GM21423 (cell line): ENCODE results near the gene LUZP2.

Experiments used
- ATAC-seq: cut with Tn5 transposase; IDR thresholded peaks from one replicate; pipeline ENCODE4 v1.9.1; 2021; ENCODE audit warnings: mild to moderate bottlenecking, moderate library complexity; ENCODE audit not compliant: unreplicated experiment

The LUZP2 gene

GRCh38 chr11:24628224-24628776, 131.4 kb downstream of the LUZP2 start:
- ATAC-seq, result no peak

- no peak for ATAC-seq
Measured at GRCh38 chr11:24634606-24635160, 137.8 kb downstream of the LUZP2 start.

- ATAC-seq, result no peak
Measured at GRCh38 chr11:24635588-24636290, 138.9 kb downstream of the LUZP2 start.

- ATAC-seq, result no peak
Measured at GRCh38 chr11:24636291-24636629, 139.4 kb downstream of the LUZP2 start.

GRCh38 chr11:24637520-24637919, 140.7 kb downstream of the LUZP2 start:
- no peak for ATAC-seq

DNA sequence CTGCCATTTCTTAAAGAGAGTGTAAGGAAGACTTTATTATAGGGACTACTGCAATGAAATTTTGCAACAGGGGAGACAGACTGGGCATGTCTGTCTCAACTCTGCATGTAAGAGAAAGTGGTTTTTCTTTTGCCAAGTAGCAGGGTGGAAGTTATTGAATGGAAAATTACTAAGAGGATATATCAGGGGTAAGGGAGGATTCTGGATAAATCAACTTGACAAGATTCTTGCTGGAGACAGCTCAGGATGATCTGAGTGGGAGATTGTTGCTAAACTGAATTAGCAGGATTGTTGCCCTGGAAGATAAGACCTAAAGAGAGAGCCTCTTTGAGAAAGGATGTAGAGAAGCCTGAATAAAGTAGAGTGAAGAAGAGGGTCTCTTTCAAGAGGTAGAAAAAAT, 145.8 kb downstream of the LUZP2 start:
- no peak for ATAC-seq

GRCh38 chr11:24645563-24645962, 148.7 kb downstream of the LUZP2 start:
- ATAC-seq, result no peak

- ATAC-seq, result no peak
Measured at GRCh38 chr11:24651873-24652272, 155.0 kb downstream of the LUZP2 start.

DNA sequence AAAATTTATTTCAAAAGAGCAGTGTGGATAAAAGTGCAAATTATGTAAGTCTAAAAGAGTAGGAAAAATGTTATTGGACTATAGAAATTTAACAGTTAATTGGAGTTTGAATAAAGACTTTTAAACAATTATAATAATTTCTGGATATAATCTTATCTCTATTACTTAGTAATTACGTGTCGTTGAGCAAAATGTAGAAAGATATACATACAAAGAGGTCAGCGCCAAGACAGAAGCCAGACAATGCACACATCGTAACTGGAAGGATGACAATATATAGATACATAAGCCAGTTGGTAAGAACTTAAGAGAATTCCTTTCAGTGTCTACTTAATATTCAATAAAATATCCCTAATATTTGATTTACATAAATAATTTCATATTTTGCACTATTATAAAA, 157.0 kb downstream of the LUZP2 start:
- no peak for ATAC-seq

- ATAC-seq, result no peak
Measured at GRCh38 chr11:24661331-24661730, 164.5 kb downstream of the LUZP2 start.

DNA sequence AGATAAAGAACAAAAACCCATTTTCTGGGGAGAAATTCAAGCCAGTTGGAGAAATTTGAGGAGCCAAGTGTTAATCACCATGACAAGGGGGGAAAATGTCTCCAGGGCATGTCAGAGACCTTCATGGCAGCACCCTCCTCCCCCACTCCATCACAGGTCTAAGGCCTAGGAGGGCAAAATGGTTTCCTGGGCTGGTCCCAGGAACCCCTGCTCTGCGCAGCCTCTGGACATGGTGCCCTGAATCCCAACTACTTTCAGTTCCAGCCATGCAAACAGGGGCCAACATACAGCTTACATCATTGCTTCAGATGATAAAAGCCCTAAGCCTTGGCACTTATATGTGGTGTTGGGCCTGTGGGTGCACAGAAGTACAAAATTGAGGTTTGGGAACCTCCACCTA, 167.5 kb downstream of the LUZP2 start:
- no peak for ATAC-seq

DNA sequence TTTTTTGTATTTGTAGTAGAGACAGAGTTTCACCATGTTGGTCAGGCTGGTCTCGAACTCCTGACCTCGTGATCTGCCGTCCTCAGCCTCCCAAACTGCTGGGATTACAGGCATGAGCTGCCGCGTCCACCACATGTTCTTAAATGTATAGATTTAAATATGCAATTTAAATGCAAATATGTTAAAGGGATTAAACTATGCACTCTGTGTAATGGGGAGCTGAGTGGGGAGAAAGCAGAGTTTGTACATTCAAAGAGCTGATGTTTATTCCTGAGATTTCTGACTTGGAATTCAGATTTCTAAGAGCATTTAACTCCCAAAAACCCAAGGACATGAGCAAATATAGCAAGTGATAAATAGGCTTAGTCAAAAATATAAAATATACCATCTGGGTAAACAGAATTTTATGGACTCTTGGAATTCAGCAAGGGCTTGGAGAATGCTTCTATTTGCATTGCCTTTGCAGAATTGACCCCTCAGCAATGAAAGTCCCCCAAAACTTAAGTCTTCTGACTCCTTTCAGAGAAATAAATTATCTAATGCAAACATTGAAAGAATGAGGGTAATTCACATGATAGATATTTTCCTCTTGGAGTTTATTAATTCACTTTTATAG, 170.6 kb downstream of the LUZP2 start:
- ATAC-seq, result no peak

DNA sequence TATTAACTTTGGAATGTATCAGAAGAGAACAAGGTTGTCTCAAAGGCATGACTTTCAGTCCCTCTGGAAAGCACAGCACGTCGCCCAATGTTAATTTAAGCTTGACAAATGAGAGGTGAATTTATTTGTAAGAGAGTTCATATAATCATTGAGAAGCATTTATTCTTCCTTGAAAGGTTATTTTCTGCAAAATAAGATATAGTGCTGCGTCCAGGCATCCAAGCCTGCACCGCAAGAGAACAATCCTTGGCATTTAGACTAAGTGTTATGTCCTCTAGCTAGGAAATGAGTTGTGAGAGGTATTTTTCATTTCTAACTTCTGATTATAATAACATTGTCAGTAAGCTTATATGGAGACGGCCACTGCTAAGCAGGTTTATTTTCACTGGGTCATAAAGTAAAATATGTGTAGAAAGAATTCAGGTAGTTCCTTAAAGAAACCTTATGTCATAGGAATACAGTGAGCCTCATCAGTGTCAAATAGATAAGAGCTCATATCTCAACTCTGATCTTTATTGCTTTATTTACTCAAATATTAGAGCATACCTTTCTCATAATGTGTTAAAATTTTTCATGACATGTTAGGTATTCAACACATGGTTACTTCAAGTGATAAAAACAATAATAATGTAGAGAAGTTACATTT, 182.0 kb downstream of the LUZP2 start:
- ATAC-seq, result no peak

DNA sequence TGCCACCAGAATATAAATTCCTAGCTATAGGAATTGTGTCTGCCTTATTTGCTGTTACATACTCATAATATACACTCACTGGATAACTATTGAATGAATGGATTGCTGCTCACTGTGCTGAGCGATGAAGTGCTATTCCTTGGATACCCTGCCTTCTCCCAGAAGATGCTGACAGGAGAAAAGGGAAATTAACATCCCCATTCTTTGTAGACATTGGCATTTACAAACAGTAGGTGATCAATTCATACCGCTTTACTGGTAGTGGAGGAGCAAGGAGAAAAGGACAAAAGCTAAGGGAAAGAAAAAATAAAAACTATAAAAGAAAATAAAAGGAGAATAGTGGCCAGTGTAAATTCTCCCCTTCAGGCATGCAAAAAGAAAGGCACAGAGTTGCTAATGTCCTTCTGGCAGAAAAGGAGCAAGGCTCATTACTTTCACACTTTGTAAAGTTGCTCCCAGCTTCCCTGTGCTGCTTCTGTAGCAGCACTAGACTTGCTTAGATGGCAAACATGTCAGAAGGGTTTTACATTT, 183.0 kb downstream of the LUZP2 start:
- ATAC-seq, result no peak

DNA sequence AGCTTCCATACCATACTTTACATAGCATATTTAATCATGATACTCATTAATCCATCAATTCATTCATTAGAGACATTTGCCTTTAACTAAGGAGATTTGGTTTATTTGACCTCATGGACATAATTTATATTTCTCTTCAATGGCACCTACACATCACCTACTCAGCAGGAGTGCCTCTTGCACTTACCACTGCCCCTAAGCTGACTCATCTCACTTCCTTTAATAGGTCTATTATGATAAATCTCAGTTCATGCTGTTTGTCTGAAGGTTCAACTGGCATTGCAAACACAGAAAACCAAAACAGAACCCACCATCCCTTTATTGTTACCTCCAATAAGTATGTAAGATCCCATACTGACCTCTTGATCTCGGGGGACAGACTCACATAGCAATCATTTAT, 186.7 kb downstream of the LUZP2 start:
- no peak for ATAC-seq

GRCh38 chr11:24685821-24686220, 189.0 kb downstream of the LUZP2 start:
- ATAC-seq, result no peak

DNA sequence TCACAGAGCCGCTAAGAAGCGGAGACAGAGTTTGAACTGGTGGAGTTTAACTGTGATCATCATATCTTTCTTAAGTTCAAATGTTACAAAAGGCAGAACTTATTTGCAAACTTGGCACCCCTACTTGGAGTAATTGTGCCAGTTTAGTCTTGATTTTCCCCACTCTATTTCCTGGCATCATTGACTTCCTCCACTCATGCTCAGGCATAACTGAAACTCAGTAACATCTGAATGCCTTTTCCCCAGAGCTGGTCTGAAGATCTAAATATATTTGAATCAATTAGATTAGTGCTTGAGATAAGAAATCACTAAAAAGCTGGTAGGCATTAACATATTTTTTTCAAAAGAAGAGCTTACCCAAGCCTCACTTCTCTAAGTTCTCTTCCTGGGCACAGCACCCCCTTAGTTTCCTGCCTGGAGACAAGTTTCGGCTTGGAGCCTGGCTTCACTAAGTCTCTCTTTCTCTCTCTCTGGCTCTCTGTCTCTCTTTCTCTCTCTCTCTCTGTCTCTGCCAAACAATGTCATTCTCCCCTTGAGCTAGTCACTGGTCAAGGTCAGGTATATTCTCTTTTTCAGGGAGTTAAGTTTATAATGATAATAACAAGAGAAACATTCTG, 190.8 kb downstream of the LUZP2 start:
- ATAC-seq, result no peak

GRCh38 chr11:24688981-24689380, 192.1 kb downstream of the LUZP2 start:
- no peak for ATAC-seq

- ATAC-seq, result no peak
Measured at GRCh38 chr11:24697522-24698111, 200.8 kb downstream of the LUZP2 start.

- no peak for ATAC-seq
Measured at GRCh38 chr11:24704716-24705115, 207.9 kb downstream of the LUZP2 start.

DNA sequence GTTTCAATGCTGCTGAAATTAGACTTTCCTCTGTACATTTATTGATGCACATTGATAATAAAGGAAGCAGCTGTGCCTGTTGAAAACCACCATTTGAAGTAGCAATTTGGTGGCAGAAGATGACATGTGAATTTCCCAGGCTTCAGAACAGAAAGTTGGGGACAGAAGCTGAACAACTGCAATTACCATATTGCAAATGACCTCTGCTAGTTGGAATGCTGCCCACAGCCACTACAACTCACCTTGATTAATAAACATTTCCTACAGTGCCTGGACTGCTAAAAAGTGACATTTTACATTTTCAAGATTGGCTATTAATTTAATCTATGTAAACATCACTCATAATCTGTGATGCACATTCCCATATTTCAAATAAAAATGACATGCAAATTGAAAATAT, 208.6 kb downstream of the LUZP2 start:
- no peak for ATAC-seq
